ENCODE measurements around the gene KRI1.

Gene KRI1

DNA sequence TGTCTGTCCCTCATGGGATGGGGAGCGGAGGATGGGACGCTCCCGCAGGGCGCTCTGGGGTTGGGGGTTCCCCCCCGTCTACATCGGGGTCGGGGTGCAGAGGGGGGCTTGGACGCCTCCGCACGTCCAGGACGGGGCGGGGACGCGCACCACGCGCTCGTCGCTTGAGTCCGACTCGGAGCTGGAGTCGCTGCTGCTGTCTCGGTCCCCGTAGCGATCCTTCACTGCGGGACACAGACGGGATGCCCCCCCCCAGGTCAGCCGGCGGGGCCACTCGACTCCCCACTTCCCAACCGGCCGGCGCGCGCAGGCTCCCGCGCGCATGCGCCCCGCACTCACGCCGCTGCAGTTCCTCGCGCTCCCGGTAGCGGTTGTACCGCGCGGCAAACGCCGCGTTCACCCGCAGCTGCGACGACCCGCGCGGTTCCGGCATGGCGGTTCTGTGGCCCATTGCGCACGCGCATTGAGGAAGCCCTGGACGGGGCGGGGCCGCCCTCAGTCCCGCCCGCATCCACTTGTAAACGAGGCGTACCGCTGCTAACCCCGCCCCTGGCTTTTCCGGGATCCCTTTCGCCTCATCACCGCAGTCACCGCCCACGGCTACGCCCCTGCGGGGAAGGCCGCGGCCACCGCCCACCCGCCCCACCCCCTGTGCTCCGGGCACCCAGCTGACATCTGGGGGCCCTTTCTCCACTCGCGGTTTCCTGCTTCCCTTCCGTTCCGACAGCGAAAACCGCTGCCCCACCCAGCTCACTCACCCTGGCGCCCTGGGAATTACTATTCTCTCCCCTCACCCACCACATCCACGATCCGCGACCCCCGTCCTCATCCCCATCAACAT lies at the start of gene KRI1:
Gene KRI1 (minus strand): TSS at position 444 of the 841 bp plus-strand sequence. CDS start 11 bp downstream, at position 433.
- peak; percentile 99 for DNase-seq

DNA sequence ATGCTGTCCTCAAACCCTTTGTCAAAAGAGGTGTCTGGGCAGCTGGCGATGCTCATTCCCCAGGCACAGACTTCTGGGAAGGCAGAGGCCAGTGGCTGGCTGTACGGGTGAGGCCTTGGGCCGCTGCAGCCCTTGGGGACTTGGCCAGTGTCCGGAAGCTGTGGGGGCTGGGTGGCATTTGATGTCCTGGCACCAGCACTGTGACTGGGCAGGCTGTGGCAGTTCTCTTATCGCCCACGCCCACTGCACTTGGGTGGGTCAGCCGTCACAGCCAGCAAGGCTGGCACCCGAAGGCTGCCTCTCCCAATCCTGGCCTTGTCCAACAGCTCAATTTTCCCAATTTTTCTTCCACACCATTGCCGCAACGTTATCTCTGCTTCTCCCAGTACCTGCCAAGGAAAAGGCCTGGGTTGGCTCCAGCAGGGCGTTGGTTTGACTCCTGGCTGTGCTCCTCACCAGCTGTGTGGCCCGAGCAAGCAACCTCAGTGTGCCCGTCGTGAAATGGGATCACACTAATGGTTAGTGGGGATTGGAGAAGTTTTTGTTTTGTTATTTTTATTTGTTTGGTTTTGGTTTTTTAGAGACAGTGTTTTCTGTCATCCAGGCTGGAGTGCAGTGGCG lies 46.8 kb upstream of the KRI1 start:
- DNase-seq, result no peak

DNA sequence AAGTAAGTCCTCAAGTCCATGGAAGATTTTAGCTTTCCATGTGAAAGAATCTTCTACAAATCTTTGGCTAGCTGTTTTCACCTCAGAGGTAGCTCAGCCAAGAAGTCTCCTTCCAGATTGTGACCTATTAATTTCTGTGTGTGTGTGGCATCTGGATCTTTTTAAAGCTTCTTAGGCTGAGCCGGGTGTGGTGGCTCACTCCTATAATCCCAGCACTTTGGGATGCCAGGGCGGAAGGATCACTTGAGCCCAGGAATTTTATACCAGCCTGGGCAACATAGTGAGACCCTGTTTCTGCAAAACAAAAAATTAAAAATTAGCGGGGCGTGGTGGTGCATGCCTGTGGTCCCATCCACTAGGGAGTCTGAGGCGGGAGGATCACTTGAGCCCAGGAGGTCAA lies 46.1 kb upstream of the KRI1 start:
- no peak for DNase-seq

DNA sequence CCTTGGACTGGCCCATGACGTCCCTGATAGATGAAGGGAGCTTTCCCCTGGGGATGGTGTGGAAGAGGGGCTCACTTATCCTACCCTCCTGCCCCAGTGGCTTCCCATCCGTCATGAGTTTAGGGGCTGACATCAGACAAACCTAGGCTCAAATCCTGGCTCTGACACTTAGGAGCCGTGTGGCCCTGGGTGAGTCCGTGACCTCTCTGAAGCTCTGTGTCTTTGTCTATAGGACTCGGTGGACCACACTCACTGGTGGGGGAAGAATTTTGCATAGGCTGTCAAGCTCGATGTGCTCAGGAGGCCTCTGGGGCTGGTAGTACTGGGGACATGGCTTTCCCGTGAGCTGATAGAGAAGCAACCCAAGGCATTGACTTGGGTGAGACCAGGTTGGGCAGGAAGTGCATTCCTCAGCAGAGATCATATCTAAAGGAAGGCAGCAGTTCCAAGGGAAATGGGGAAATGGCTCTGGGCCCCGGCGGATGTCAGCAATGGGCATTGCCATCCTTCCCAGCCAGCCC lies 38.7 kb upstream of the KRI1 start:
- DNase-seq, result peak; percentile 47

DNA sequence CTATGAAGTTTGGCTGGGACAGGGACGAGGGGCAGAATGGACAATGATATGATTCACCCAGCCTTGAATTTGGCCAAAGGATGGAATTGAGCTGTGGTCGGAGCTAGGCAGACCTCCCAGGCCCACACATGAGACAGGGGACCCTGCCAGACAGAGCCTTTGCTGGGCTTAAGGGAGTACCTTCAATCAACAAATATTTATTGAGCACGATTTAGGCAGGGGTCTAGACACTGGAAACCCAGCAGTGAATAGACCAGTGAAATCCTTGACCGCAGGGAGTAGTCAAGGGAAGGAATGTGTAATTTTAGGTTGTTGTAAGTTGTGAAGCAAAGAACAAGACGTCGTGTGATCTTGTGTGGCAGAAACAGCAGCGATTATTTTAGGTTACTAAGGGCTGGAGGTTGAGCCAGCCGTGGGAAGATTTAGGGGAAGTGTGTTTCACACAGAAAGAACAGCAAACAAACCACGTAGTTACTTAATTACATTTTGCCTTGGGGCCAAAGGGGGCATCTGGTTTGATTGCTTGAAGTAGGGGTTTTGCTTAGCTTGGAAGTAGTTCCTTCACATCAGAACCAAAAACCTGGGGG lies 38.2 kb upstream of the KRI1 start:
- DNase-seq, result no peak

DNA sequence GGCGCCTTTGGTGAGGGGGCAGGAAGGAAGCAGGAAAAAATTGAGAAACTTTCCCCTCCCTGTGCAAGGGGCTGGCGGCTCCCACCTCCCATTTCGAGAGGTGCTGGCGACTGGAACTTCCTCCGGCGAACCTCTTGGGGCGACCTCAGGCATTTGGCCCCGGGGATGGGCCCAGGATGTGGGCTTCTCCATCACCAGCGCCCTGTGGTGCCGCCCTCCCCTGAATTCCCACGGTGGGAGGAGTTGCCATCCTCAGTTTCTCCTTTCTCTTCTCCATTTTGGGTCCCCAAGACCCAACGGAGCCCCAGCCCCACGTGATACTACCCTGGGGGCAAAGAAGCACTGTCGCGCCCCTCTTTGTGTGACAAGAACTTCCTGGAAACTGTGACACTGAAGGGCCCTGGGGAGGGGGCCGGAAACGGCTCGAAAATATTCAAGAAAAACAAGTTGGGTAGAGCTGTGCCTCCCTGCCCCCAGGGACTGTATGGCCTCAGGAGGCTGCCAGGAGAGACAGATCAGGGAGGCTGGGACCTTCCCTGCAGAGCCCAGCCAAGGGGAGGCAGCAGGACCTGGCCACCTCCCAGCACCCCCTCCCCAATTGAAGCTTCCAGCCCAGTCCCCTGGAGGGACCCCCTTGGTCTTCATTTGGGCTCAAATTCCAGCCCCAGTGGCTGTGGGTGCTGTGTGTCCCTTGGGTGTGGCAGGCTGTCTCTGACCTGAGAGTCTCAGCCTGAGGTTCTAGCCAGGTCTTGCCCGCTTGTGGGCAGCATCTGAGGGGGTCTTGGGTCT lies 37.5 kb upstream of the KRI1 start:
- peak; percentile 78 for DNase-seq

DNA sequence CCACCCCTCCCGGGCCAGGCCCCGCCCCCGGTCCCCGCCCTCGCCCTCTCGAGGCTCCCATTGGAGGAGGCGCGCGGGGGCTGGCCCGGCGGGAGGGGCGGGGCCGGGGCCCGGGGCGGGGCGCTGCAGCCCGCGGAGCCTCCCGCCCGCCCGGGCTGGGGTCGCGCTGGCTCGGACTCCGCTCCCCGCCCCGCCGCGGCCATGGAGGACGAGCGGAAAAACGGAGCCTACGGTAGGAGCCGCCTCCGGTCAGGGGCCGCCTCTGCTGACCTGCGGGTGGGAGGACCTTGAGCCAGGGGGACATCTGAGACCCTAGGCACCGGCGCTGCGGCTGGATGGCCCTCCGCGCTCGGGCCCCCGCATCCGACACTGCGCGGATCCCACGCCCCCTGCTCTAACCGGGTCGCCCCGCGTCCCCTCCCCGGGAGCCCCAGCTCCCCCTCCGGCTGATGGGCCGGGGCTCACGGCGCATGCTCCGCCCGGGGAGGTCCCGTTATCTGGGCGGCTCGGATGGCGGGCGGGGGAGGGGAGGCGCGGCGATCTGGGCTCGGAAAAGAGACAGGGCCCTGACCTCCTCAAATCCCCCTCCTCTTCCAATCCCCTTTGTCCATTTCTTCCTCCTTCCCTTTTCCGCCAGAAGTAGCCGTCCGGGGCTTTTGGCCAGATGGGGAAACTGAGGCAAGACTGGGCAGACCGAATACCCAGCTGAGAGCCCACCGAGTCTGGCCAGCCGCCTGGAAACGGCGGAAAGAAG lies 36.7 kb upstream of the KRI1 start:
- peak; percentile 92 for DNase-seq

DNA sequence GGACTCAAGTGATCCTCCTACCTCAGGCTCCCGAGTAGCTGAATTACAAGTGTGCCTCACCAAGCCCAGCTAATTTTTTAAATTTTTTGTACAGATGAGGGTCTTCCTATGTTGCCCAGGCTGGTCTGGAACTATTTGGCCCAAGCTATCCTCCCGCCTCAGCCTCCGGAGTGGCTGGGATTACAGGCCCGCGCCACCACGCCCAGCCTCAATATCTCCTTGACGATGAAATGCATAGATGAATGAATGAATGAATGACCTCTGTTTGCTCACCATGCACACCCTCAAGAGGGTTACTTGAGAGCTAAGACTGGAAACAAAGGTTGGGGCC lies 36.2 kb upstream of the KRI1 start:
- DNase-seq, result no peak

DNA sequence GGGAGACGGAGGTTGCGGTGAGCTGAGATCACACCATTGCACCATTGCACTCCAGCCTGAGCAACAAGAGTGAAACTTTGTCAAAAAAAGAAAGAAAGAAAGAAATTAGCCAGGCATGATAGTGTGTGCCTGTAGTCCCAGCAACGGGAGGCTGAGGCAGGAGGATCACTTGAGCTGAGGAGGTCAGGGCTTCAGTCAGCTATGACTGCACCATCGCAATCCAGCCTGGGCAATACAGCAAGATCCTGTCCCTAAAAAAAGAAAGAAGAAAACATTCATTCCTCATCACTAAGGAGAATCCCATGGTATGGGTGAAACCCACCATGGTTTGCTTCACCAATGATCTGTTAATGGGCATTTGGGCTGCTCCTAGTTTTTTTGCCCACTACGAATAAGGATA lies 34.3 kb upstream of the KRI1 start:
- no peak for DNase-seq

DNA sequence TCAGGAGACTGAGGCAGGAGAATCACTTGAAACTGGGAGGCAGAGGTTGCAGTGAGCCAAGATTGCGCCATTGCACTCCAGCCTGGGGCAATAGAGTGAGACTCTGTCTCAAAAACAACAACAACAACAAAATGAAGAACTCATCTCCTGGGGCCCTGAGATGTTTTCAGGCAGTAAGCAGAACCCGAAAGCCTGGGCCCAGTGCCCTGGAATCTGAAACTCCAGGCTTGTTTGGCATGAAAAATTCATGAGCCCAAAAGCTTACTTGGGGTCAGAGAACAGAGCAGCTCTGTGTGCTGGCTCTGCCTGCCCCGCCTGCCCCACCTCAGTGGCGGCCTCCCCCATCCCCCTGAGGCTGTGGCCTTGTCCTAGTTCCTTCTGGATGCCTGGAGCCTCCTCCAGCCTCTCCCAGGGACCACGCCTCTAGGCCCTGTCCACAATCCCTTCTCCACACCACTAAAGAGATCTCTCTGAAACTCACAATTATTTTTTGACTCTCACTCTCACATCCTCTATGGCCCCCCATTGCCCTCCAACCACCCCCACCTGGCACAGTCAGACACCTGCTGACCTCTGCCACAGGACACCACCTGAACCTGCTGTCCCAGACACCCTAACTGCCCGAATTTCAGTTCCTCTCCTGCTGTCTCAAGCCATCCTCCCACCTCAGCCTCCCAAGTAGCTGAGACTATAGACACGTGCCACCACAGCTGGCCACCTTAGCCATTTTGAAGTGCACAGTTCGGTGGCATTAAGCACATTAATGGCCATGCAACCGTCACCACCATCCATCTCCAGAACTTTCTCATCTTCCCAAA lies 28.2 kb upstream of the KRI1 start:
- no peak for DNase-seq

DNA sequence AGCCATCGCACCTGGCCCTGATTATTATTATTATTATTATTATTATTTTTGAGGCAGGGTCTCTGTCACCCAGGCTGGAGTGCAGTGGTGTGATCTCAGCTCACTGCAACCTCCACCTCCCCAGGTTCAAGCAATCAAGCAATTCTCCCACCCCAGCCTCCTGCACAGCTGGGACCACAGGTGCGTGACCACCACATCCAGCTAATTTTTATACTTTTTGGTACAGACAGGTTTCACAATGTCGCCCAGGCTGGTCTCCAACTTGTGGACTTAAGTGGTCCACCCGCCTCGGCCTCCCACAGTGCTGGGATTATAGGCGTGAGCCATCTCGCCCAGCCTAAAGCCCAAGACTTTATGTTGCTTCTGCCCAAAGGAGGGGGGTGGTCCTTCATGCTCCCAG lies 27.3 kb upstream of the KRI1 start:
- DNase-seq, result no peak

DNA sequence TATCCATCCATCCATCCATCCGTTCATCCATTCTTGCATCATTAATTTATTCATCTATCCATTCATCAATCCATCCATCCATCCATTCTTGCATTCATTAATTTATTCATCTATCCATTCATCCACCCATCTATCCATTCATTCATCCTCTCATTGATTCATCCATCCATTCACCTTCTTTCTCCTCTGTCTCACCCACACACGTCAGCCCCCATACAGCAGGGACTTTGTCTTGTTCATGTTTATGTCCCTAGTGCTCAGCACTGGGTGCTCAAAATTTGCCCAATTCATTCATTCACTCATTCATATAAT lies 22.0 kb upstream of the KRI1 start:
- DNase-seq, result no peak

DNA sequence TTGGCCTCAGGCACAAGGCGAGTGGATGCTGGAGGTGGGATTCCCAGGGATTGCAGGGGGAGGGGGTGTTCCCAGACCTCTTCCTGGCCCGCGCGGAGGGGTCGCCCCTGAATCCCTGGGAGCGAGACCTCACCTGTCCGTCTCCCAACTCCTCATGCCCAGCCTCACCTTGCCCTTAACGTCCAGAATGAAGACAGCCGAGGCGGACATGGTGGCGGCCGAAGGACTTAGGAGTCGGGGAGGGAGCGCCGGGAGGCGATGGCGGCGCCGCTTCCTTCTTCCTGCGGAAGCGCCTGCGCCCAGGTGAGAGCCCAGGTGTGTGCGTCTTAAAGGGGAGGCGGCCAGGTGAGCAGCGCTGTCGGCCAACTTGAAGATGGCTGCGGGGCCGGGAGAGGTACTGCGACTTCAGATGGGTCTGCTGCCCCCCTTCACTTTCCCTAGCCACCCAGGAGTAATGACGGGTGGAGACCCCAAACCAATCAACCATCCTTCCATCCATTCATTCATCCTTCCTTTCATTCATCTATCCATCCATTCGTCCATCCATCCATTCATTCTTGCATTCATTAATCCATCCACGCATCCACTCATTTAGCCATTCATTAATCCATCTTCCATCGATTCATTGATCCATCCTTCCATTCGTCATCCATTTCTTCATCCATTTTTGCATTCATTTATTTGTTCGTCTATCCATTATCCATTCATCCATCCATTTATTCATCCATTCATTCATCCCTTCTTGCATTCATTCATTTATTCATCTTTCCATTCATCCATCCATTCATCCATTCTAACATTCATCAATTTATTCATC lies 21.4 kb upstream of the KRI1 start, which contains the start of gene AP1M2:
Gene AP1M2 (minus strand): TSS at position 291 of the 817 bp plus-strand sequence. CDS start 81 bp downstream, at position 210.
- no peak for DNase-seq

DNA sequence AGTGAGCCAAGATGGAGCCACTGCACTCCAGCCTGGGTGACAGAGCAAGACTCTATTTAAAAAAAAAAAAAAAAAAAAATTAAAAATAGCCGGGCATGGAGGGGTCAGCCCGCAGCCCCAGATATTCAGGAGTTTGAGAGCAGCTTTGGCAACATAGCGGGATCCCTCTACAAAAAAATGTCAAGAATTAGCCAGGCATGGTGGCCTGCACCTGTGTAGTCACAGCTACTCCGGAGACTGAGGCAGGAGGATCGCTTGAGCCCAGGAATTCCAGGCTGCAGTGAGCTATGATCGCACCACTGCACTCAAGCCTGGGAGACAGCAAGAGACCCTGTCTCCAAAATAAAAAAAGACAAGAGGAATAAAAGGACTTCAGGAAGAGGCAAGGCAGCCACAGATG lies 20.6 kb upstream of the KRI1 start:
- DNase-seq, result no peak

DNA sequence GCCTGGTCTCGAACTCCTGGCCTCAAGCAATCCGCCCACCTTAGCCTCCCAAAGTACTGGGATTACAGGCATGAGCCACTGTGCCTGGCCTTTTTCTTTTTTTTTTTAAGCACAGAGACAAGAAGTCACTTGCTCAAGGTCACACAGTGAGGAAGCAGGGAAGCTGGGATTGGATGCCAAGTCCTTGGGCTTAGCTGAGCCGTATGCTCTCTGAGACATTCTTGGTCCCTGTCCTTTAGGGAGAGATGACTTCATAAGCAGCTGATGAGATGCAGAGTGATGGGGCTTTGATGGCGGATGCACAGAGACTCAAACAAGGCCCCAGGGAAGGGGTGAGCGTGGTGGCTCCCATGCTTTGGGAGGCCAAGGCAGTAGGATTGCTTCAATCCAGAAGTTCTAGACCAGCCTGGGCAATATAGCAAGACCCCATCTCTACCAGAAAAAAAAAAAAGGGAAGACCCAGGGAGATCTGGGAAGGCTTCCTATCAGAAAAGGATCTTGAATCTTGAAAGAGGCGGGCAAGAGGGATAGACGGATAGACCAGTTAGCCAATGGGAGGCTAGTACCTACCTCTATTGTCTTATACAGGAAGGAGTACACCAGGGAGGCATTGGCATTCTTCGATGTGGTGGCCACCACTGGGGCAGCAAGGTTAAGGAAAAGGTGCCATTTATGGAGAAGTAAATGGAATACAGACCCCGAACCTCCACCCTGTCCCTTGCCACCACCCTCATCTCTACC lies 17.4 kb upstream of the KRI1 start:
- no peak for DNase-seq

DNA sequence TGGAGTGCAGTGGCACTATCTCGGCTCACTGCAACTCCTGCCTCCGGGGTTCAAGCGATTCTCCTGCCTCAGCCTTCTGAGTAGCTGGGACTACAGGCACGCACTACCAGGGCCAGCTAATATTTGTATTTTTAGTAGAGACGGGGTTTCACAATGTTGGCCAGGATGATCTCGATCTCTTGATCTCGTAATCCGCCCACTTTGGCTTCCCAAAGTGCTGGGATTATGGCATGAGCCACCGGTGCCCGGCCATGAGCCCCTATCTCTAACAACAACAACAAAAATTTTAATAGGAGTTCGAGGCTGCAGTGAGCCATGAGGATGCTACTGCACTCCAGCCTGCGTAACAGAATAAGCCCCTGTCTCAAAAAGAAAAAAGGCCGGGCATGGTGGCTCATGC lies 16.3 kb upstream of the KRI1 start:
- DNase-seq, result no peak

DNA sequence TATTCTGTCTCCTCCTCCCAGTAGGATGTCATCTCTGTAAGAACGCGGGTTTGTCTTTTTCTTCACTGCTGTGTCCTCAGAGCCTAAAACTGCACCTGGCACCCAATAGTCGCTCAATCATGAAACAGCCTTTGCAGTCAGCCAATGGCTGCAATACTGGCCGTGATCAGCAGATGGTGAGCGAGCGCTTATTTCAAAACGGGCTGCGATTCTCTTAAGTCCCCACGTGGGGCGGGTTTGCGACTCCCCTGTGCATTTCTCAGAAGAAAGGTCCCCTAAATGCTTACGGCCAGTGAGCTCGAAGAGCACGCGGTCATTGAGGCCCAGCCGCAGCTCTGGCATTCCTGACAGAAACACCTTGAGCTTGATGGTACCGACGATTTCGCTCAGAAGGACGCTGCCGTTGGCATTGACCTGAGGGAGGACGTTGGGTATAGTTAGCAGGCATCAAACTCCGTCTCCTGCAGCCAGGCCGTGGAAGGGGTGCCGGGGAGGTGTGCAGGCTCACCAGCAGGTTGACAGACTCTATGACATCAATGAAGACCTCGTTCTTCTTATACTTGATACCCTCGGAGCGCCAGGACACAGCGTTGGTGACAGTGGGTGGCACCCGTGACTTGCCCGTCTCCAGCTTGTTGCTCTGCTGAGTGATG lies 15.3 kb upstream of the KRI1 start:
- DNase-seq, result peak; percentile 97

DNA sequence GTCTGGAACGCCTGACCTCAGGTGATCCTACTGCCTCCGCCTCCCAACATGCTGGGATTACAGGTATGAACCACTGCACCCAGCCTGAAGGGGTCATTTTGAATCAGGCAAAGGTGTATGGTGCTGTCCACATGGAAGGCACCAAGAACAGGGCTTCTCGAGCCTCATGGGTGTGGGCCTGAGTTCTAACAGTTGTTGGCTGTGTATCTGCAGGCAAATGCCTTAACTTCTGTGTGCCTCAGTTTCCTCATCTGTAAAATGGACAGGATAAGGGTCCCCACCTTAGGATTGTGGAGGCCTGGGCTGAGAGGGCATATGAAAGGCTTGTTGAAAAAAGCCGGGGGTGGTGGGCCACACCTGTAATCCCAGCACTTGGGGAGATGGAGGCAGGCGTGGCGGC lies 12.1 kb upstream of the KRI1 start:
- no peak for DNase-seq

DNA sequence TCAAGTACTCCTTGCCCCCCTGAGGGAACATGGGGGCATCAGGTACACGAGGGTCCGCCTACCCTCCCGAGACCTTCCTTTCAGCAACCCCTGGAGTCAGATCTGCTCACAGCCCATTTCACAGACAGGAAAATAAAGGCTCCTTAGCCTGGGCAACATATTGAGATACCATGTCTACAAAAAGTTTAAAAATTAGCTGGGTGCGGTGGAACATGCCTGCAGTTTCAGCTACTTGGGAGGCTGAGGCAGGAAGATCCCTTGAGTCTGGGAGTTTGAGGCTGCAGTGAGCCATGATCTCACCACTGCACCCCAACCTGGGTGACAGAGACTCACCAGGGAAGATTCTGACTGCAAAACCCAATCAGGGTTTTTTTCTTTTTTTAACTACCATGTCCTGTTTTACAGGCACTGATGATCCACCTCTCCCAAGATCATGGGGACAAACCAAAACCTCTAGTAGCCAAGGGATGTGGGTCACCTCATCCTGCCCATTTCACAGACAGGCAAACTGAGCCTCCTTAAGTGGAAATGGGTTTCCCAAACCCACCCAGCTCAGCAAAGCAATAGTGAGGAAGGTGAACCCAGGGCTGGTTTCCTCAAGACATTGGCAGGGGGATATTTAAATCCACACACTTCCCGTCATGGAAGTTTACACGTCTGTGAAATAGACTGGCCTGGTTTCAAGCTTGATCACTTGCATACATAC lies 9.4 kb upstream of the KRI1 start:
- DNase-seq, result no peak

Data from stimulated activated CD8-positive, alpha-beta memory T cell treated with anti-CD3 and anti-CD28 coated beads, Interleukin-4, amount 100 ng/mL, for 48 hours (primary cell).